T-helper 9 cell (primary cell): Measurements from ENCODE around the gene SUPT20H.

Source experiments
- DNase-seq: peaks from one replicate; pipeline ENCODE4 v3.0.0-alpha.2; 2020

Gene SUPT20H

DNA sequence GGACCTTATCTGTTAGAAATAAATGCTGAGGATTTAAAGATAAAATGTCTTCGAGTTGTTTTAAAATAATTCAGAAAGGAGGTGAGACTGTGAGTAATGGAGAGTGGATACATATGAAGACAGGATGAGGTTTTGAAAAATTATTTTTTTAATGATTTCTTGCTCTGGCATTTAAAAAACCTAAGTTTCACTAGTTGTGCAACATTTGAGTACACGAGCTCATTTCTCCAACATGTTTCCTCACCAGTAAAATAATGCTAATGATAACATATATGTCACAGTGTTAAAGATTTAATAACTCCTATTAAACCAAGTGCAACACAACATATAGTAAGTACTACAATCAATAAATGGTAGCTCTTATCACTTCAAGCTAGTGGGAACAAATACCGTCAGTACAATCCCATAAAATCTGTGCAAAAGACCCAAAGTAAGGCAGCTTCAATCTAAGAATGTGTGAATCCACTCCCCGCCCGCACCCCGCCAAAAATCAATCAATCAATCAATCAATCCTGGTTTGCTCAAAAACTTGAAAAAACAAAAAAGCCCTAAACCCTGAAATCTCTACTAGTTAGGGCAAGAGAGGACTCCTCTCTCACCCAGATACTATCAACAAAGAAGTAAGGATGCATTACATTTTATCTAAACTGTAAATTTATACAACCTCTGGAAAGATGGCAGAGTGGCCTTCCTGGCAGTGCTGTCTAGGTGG lies 61.6 kb downstream of the SUPT20H start:
- DNase-seq, result no peak

- no peak for DNase-seq
Observed at GRCh38 chr13:36992362-36992761, 67.1 kb downstream of the SUPT20H start.

- no peak for DNase-seq
Observed at GRCh38 chr13:36986462-36987240, 72.8 kb downstream of the SUPT20H start.

- DNase-seq, result no peak
Observed at GRCh38 chr13:36981156-36981743, 78.2 kb downstream of the SUPT20H start.

DNA sequence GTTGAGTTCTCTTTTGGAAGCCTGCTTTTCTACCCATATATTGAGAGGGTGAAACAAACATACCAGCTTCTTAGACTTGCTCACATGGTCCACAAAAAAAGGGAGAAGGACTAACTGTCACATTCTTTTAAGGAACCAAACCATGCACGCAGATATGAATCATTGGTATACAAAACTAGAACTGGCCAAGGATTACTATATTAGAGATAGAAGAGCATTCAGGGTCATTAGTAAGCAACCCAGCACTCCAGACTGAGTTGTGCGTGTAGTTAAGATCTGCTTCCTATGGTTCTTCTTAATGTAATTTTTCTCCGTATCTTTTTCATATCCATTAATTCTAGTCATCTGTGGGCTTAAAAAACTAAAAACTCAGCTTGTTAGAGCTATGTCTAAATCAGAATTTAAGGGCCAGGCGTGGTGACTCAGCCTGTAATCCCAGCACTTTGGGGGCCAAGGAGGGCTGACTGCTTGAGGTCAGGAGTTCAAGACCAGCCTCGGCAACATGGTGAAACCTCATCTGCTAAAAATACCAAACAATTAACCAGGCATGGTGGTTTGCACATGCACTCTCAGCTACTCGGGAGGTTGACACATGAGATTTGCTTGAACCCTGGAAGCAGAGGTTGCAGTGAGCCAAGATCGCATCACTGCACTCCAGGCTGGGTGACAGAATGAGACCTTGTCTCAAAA lies 80.0 kb downstream of the SUPT20H start:
- DNase-seq, result no peak

GRCh38 chr13:36975172-36975571 lies 84.3 kb downstream of the SUPT20H start:
- no peak for DNase-seq

DNA sequence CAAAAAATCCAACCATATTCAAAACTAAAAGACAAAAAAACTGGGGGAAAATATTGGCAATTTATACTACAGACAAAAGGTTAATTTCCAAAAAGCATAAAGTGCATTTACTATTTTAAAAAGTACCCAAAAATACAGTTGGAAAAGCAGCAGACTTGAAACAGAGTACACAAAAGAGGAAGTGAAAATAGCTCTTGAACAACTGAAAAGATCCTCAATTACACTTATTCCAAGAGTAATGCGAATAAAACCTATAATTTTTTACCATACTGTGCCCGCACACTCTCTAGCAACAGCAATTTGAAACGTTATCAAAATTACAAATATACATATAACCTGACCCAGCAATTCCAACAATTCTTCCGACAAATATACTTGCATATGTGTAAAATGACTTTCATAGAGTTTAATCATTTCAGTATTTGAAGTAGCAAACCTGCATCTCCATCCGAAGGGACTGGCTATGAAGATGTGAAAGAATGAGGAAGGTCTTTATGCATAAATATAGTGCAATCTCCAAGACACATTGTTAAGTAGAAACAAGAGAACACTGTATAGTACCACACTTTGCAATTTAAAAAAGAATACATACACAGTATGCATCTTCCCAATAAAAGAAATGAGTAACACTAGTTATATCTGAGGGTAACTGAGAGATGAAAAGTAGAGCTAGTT lies 85.7 kb downstream of the SUPT20H start:
- no peak for DNase-seq

DNA sequence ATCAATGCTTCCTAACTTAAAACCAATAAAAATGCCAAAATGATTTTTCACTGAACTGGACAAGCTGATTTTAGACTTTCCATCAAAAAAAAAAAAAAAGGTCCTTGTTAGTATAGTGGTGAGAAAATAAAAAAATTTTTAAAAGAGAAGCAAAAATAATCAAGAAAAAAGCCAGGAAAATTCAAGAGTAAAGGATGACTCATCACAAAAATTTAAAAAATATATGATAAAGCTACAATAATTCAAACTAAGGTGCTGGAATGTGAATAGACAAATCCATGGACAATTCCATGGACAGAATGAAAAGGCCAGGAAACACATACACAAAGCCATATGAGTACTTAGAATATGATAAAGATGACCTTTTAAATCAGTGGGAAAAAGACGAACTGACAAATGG lies 86.5 kb downstream of the SUPT20H start:
- DNase-seq, result no peak

GRCh38 chr13:36966404-36966803 lies 93.1 kb downstream of the SUPT20H start:
- DNase-seq, result no peak

GRCh38 chr13:36965767-36966166 lies 93.7 kb downstream of the SUPT20H start:
- no peak for DNase-seq

- DNase-seq, result no peak
Observed at GRCh38 chr13:36959456-36960116, 99.9 kb downstream of the SUPT20H start.
